HAP-1 (cell line): ENCODE data around the gene TULP1.
"Not testable (repeated sequence)": the region's sequence is repeated elsewhere in the genome, so short reads cannot be mapped to it uniquely, and the experiment has no call there.

ENCODE experiments used
- DNase-seq, 2 experiments: peaks; one replicate each; pipeline ENCODE4 v3.0.0-alpha.2; 2016 to 2020; ENCODE audit warnings: low spot score in 2 of 2
- H3K27me3 ChIP-seq: fragments of 250-450 bp; sonication (Bioruptor Pico); 2 replicates; pipeline ENCODE4 v1.5.1; 2020; ENCODE audit warnings: low read depth, mild to moderate bottlenecking, moderate library complexity
- H3K36me3 ChIP-seq: fragments of 250-450 bp; sonication (Bioruptor Pico); replicated peaks from 2 replicates; pipeline ENCODE4 v1.5.1; 2020; ENCODE audit warnings: mild to moderate bottlenecking
- H3K4me1 ChIP-seq: fragments of 250-450 bp; sonication (Bioruptor Pico); 2 replicates; pipeline ENCODE4 v1.5.1; 2020; ENCODE audit warnings: mild to moderate bottlenecking
- H3K4me3 ChIP-seq: fragments of 250-450 bp; sonication (Bioruptor Pico); 2 replicates; pipeline ENCODE4 v1.5.1; 2020; ENCODE audit warnings: mild to moderate bottlenecking, moderate library complexity
- H3K9me3 ChIP-seq: fragments of 250-450 bp; sonication (Bioruptor Pico); 2 replicates; pipeline ENCODE4 v1.5.1; 2020; ENCODE audit warnings: mild to moderate bottlenecking, moderate library complexity
- in situ Hi-C: fragments of 300-500 bp; cut with MboI; formaldehyde crosslinking; loops from 3 replicates; pipeline ENCODE4 v1.14.3; 2020; ENCODE audit warnings: low sequenced_read_pairs, inconsistent platforms, mixed read lengths

TULP1 gene

GRCh38 chr6:35515939-35516338 is 3.2 kb upstream of the TULP1 start:
- DNase-seq, H3K9me3 ChIP-seq, H3K4me1 ChIP-seq, H3K36me3 ChIP-seq, in situ Hi-C loops, H3K4me3 ChIP-seq, H3K27me3 ChIP-seq: not testable (repeated sequence)

DNA sequence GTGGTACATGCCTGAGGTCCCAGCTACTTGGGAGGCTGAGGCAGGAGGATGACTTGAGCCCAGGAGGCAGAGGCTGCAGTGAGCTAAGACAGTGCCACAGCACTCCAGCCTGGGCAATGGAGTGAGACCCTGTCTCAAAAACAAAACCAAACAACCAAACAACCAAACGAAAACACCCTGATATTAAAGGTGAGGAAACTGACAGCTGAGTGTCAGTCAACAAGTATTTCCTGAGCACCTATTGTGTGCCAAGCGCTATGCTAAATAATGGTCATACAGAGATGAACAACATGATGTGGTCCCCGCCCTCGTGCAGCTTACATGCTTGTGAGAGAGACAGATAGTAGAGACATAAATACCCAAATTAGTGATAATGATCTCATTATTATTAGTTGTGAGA is 1.9 kb upstream of the TULP1 start:
- Histone ChIP-seq H3K27me3 (no peaks in the 10 kb centered on the region), H3K36me3 (no peaks in the 10 kb centered on the region), H3K4me1 (no peaks in the 10 kb centered on the region), H3K4me3 (no peak overlapping the region), H3K9me3 (no peaks in the 10 kb centered on the region)
- in situ Hi-C loops = no loop called here
- no peak for DNase-seq

DNA sequence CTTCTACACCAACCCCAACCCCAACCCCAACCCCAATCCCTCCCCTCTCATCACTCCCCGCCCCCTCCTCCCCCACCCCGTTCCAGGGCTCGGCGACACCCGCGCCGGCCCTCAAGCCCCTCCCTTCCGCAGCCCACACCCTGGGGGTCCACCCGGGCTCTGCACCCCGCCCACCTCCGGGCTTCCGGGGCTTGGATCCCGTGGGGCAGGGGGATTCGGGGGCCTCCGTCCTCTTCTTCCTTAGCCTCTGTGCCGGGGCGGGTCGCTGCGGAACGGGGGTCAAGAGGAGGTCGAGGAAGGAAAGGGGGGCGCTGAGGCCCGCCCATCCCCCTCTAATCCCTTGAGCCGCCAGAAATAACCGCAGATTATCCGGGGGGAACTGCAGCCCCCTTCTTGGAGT is 690 bp downstream of the TULP1 start:
- Histone ChIP-seq H3K4me1 (no peaks in the 10 kb centered on the region; the same call in 1 of the 2 replicates), H3K27me3 (no peaks in the 10 kb centered on the region), H3K36me3 (no peaks in the 10 kb centered on the region), H3K9me3 (no peaks in the 10 kb centered on the region), H3K4me3 (no peak overlapping the region)
- no peak for DNase-seq
- in situ Hi-C loops = no loop called here

DNA sequence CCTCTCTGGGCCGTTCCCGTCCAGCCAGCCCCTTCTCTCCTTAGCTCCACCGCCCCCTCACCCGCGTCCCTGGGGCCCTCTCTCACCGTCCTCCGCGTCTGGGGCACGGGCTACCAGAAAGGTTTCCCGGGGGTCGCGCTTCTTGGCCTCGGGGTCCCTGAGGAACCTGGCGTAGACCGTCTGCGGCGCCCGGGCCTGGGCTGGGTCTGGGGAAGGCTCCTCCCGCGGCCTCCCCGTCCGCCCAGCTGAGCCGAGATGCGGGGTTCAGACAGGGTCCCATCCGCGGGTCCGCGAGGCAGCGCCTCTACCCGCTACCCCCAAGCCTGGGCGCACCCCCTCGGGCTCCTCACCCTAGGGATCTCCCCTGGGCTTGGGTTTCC is 1.1 kb downstream of the TULP1 start:
- Histone ChIP-seq H3K36me3 (no peaks in the 10 kb centered on the region), H3K27me3 (no peaks in the 10 kb centered on the region), H3K4me1 (no peaks in the 10 kb centered on the region; the same call in 1 of the 2 replicates), H3K9me3 (no peaks in the 10 kb centered on the region), H3K4me3 (no peak overlapping the region)
- no peak for DNase-seq
- in situ Hi-C loops = no loop called here

DNA sequence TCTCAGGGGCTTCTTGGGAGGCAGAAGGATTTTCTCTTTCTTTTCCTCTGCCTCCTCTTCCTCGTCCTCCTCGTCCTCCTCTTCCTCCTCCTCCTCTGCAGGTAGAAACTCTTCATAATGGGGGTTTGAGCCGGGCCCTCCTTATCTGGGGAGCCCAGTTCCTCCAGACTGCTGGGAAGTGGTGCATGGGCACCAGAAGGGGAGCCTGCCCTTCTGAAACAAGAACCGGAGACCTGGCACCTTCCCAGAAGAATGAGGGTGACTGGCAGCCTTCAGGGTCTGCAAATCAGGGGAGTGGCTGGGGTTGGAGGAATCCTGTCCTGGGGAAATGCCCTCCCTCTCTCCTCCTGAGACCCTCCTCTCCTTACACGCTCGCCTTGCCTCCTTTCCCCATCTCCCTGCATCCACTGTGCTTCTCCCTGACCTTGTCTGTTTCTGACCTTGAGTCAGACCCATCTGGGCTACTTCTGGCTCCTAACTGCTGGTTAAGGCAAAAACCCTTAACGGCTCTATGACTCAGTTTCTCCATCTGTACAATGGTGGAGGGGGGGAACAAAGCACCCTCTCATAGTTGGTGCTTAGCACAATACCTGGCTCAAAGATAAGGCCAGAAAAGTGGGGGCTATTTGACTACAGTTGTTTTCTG is 1.7 kb downstream of the TULP1 start:
- no peaks in the 10 kb centered on the region; the same call in 1 of the 2 replicates for H3K4me1 ChIP-seq
- no peaks in the 10 kb centered on the region for H3K9me3 ChIP-seq
- H3K27me3 ChIP-seq = no peaks in the 10 kb centered on the region
- in situ Hi-C loops = no loop called here
- DNase-seq = no peak
- no peak overlapping the region for H3K4me3 ChIP-seq
- no peaks in the 10 kb centered on the region for H3K36me3 ChIP-seq

GRCh38 chr6:35508542-35508941 is 4.2 kb downstream of the TULP1 start:
- no peak for DNase-seq
- Histone ChIP-seq H3K4me3 (no peak overlapping the region), H3K36me3 (no peaks in the 10 kb centered on the region), H3K4me1 (no peaks in the 10 kb centered on the region; the same call in 1 of the 2 replicates), H3K9me3 (no peaks in the 10 kb centered on the region), H3K27me3 (no peaks in the 10 kb centered on the region)
- in situ Hi-C loops = no loop called here

- Histone ChIP-seq H3K4me3 (no peak overlapping the region), H3K27me3 (no peaks in the 10 kb centered on the region), H3K9me3 (no peaks in the 10 kb centered on the region), H3K36me3 (no peaks in the 10 kb centered on the region), H3K4me1 (no peaks in the 10 kb centered on the region; the same call in 1 of the 2 replicates)
- no peak for DNase-seq
- in situ Hi-C loops = no loop called here
Observed at GRCh38 chr6:35508027-35508426, 4.7 kb downstream of the TULP1 start.

DNA sequence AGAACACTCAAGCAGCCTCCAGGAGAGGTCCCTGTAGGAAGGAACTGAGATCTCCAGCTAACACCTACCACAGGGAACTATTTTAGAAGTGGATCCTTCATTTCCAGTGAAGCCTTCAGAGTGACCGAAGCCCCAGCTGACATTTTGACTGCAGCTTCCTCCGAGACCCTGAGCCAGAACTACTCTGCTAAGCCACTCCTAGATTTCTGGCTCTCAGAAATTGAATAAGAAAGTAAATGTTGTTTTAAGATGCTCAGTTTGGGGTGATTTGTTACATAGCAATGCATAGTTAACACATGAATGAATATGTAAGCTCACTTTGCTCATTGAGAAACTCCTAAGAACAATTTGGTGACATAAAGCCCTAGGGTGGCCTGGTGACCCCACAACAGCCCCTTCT is 5.5 kb downstream of the TULP1 start:
- Histone ChIP-seq H3K9me3 (no peaks in the 10 kb centered on the region), H3K36me3 (no peaks in the 10 kb centered on the region), H3K4me1 (no peaks in the 10 kb centered on the region; the same call in 1 of the 2 replicates), H3K4me3 (no peak overlapping the region), H3K27me3 (no peaks in the 10 kb centered on the region)
- no peak for DNase-seq
- in situ Hi-C loops = no loop called here

DNA sequence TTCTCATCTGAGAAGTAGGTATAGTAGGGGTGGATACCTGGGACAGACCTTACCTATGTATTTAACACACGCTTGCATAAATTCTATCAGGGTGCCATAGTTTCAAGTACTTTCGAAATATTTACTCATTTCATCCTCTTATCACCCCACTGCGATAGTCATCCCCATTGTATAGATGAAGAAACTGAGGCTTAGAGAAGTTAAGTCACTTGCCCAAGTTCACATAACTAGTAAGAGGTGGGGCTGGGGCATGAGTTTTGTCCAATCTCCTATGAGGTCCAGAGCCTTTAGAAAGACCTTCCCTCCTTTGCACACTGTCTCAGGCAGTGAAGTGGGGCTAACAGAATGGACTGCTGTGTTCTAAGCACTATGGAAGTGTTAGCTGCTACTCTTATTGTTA is 6.2 kb downstream of the TULP1 start:
- Histone ChIP-seq H3K4me1 (no peaks in the 10 kb centered on the region; the same call in 1 of the 2 replicates), H3K4me3 (no peak overlapping the region), H3K9me3 (no peaks in the 10 kb centered on the region), H3K36me3 (no peaks in the 10 kb centered on the region), H3K27me3 (no peaks in the 10 kb centered on the region)
- in situ Hi-C loops = no loop called here
- no peak for DNase-seq

DNA sequence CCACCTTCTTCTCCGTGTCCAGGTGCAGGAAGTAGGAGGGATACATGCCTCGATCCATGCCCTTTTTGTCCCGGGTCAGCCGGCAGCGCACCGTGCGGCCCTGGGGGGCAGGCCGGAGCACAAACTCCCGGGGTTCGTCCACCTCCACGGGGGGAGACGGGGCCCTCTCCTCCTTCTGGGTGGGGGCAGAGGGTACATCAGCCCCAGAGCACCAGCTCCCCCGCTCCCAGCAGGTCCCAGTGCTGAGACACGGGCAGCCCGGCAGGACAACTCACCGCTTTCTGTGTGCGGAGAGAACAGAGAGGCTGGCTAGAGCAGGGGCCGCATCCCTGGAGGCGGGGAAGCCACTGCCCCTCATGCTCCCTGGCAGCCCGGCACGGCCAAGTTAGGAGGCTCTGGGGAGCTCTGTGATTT is 6.7 kb downstream of the TULP1 start:
- in situ Hi-C loops = no loop called here
- Histone ChIP-seq H3K36me3 (no peaks in the 10 kb centered on the region), H3K27me3 (no peaks in the 10 kb centered on the region), H3K4me3 (no peak overlapping the region), H3K4me1 (no peaks in the 10 kb centered on the region; the same call in 1 of the 2 replicates), H3K9me3 (no peaks in the 10 kb centered on the region)
- DNase-seq = no peak

- Histone ChIP-seq H3K4me3 (no peak overlapping the region), H3K36me3 (no peaks in the 10 kb centered on the region), H3K4me1 (no peaks in the 10 kb centered on the region; the same call in 1 of the 2 replicates), H3K9me3 (no peaks in the 10 kb centered on the region), H3K27me3 (no peaks in the 10 kb centered on the region)
- no peak for DNase-seq
- in situ Hi-C loops = no loop called here
Observed at GRCh38 chr6:35503534-35503933, 9.2 kb downstream of the TULP1 start.

DNA sequence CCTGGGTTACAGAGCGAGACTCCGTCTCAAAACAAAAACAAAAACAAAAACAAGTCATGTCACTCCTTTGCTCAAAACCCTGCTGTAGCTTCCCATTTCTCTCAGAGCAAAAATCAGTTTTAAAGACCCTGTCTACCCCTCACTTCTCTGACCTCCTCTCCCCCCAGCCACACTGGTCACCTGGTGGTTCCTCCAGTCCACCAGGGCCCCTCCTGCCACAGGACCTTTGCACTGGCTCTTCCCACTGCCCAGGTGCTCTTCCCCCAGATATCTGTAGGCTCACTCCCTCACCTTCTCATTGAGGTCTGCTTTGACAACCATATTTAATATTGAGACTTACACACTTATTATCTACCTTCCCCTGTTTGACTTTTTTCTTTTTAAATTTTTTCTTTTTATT is 10.9 kb downstream of the TULP1 start:
- H3K27me3 ChIP-seq = no peaks in the 10 kb centered on the region
- in situ Hi-C loops = no loop called here
- no peak overlapping the region for H3K4me3 ChIP-seq
- no peaks in the 10 kb centered on the region for H3K36me3 ChIP-seq
- DNase-seq = no peak
- no peaks in the 10 kb centered on the region for H3K9me3 ChIP-seq
- peaks cover 4% of the 10 kb centered on the region for H3K4me1 ChIP-seq

DNA sequence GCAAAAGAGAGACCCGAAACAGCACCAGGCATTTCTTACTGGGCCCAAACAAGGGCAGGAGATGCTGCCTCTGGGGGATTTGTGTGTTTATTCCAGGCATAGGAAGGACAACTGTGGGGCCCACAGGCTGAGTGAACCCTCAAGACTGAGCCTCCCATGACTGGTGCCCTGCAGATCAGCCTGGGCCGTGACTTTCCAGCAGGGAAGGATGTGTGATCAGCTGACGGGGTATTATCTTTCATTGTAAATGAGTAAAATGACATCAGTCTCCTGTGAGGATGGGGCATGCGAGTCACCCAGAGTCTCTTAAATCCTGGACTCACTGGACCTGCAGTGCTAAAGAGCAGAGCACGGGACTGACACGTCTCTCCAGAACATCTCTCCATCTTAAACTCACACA is 11.9 kb downstream of the TULP1 start:
- in situ Hi-C loops = no loop called here
- Histone ChIP-seq H3K9me3 (no peaks in the 10 kb centered on the region), H3K36me3 (no peaks in the 10 kb centered on the region), H3K4me1 (peaks cover 4% of the 10 kb centered on the region), H3K4me3 (no peak overlapping the region), H3K27me3 (no peaks in the 10 kb centered on the region)
- no peak for DNase-seq

DNA sequence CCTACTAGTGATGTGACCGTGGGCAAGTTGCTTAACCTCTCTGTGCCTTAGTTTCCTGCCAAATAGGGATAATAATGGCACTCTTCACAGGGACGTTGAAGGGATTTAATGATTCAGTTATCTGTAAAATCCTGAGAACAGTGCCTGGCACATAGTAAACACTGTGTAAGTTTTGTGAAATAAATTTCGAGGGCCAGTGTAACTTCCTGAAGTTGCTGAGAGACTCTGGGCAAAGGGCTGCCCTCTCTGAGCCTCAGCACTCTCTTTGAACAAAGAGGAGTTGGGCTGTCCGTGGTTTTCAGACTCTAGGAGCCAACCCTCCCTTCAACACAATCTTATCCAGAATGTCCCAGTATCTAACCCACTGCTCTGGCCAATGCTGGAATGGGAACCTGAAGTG is 13.3 kb downstream of the TULP1 start:
- Histone ChIP-seq H3K4me3 (no peak overlapping the region), H3K4me1 (peaks cover 4% of the 10 kb centered on the region), H3K27me3 (no peaks in the 10 kb centered on the region), H3K9me3 (no peaks in the 10 kb centered on the region), H3K36me3 (no peaks in the 10 kb centered on the region)
- in situ Hi-C loops = no loop called here
- no peak for DNase-seq
